Activated CD4-positive, alpha-beta T cell treated with anti-CD3 and anti-CD28 coated beads, Interleukin-2, amount 10 ng/mL, durations not matched to agents 24 days and 14 days (primary cell): ENCODE measurements around the gene SIM1. TPM values are rescaled to one million over a fixed set of nuclear protein-coding genes. Genes with fewer than 3 reads are reported as not detected.

Source experiments
- DNase-seq: peaks from one replicate; pipeline ENCODE4 v3.0.0; 2022
- H3K27ac Mint-ChIP-seq: one replicate; pipeline ENCODE4 v1.8.0; 2022; ENCODE audit warnings: mild to moderate bottlenecking, mixed read lengths
- H3K27me3 Mint-ChIP-seq: one replicate; pipeline ENCODE4 v1.8.0; 2022; ENCODE audit warnings: mixed read lengths
- H3K36me3 Mint-ChIP-seq: one replicate; pipeline ENCODE4 v1.8.0; 2022; ENCODE audit warnings: low read depth, mild to moderate bottlenecking, mixed read lengths
- H3K4me1 Mint-ChIP-seq: one replicate; pipeline ENCODE4 v1.8.0; 2021; ENCODE audit warnings: mixed read lengths
- H3K4me3 Mint-ChIP-seq: one replicate; pipeline ENCODE4 v1.8.0; 2022; ENCODE audit warnings: mild to moderate bottlenecking, moderate library complexity, mixed read lengths
- H3K9me3 Mint-ChIP-seq: one replicate; pipeline ENCODE4 v1.8.0; 2021; ENCODE audit warnings: mixed read lengths
- intact Hi-C: fragments of 100-400 bp; cut with micrococcal nuclease; formaldehyde crosslinking; loops from one replicate; pipeline ENCODE4 v1.15.1; 2023
- total RNA-seq: library from RNA; stranded (reverse); gene quantifications from 2 replicates; pipeline ENCODE4 v1.2.3, GENCODE V29; 2022

SIM1 gene
- total RNA-seq, 1 donor from 2014 or later = not detected

GRCh38 chr6:100457311-100457990 lies 7.3 kb downstream of the SIM1 start:
- Mint-ChIP-seq H3K27me3 (peaks cover 70% of the 10 kb centered on the region), H3K4me3 (no peak overlapping the region), H3K9me3 (peaks cover 17% of the 10 kb centered on the region), H3K27ac (no peak overlapping the region), H3K36me3 (peaks cover 10% of the 10 kb centered on the region), H3K4me1 (peaks cover 11% of the 10 kb centered on the region)
- no peak for DNase-seq
- intact Hi-C loops = loop anchor here (2.0 kb wide), 1 partner anchor 945 kb away; no protein-coding TSS in a partner anchor

DNA sequence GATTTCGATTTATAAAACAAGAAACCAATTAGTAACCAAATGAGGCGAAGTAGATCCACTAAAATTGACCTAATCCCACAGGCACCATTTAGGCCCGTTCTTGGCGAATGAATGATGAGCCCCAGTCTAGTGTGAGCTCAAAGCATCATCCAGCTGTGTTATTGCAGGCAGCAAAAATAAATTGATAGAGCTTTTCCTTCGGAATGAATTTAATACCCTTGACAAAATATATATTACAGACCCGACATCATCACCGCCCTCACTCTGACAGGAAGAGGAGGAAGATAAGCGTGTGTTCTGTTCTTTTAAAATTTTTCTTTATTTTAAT lies 7.8 kb downstream of the SIM1 start:
- Mint-ChIP-seq H3K4me1 (peaks cover 9% of the 10 kb centered on the region), H3K27ac (no peak overlapping the region), H3K36me3 (peaks cover 10% of the 10 kb centered on the region), H3K4me3 (no peak overlapping the region), H3K27me3 (peaks cover 64% of the 10 kb centered on the region), H3K9me3 (peaks cover 17% of the 10 kb centered on the region)
- intact Hi-C loops = loop anchor here (1.0 to 2.0 kb wide), 2 partner anchors 9 to 946 kb away; no protein-coding TSS in a partner anchor
- DNase-seq = no peak

DNA sequence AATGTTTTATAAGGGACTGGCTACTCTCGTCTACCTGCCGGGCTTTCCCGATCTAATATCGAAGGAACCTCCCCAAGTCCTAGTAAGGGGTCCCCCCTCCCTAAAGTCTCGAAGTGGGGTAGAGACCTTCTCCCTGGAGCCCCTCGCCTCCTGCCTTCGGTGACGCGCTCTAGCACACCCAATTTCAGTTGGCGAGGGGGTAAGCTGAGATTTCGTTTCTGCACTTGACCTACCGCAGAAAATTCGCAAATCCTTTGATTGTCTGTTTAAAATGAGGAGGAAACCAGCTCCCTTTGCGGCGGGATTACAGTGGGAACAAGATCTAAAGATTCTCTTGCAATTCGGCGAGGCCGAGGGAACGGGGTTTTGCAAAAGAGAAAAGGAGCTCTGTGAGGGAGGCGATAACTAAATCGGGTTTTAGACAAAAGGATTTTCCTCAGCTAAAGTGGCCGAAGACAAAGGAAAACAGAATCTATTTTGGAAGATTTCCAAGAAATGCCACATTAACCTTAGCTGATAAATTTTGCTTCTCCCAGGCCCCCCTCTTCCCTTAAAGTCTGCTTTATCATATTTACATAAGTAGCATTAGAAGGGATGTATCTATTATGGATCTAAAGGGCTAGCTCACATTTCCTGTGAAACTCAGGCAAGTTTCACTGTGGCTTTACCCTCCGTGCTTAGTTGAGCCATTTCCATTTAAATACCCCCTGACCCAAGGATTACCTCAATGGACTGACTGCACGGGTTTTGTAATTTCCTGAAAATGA lies 8.4 kb downstream of the SIM1 start:
- peaks cover 4% of the 10 kb centered on the region for H3K4me1 Mint-ChIP-seq
- intact Hi-C loops = loop anchor here (1.0 to 2.0 kb wide), 2 partner anchors 8 to 946 kb away; no protein-coding TSS in a partner anchor
- H3K9me3 Mint-ChIP-seq = peaks cover 17% of the 10 kb centered on the region
- peak overlapping the region; percentile 35 for H3K27ac Mint-ChIP-seq
- H3K27me3 Mint-ChIP-seq = peaks cover 60% of the 10 kb centered on the region
- H3K4me3 Mint-ChIP-seq = no peak overlapping the region
- DNase-seq = no peak
- peaks cover 10% of the 10 kb centered on the region for H3K36me3 Mint-ChIP-seq

- peak overlapping the region; percentile 54 for H3K27ac Mint-ChIP-seq
- H3K4me3 Mint-ChIP-seq = no peak overlapping the region
- no peak for DNase-seq
- H3K4me1 Mint-ChIP-seq = peaks cover 4% of the 10 kb centered on the region
- intact Hi-C loops = loop anchor here (1.0 to 2.0 kb wide), 3 partner anchors 7 to 947 kb away; no protein-coding TSS in a partner anchor
- H3K9me3 Mint-ChIP-seq = peaks cover 17% of the 10 kb centered on the region
- peaks cover 7% of the 10 kb centered on the region for H3K36me3 Mint-ChIP-seq
- peaks cover 54% of the 10 kb centered on the region for H3K27me3 Mint-ChIP-seq
Measured at GRCh38 chr6:100455230-100456124, 9.2 kb downstream of the SIM1 start.

DNA sequence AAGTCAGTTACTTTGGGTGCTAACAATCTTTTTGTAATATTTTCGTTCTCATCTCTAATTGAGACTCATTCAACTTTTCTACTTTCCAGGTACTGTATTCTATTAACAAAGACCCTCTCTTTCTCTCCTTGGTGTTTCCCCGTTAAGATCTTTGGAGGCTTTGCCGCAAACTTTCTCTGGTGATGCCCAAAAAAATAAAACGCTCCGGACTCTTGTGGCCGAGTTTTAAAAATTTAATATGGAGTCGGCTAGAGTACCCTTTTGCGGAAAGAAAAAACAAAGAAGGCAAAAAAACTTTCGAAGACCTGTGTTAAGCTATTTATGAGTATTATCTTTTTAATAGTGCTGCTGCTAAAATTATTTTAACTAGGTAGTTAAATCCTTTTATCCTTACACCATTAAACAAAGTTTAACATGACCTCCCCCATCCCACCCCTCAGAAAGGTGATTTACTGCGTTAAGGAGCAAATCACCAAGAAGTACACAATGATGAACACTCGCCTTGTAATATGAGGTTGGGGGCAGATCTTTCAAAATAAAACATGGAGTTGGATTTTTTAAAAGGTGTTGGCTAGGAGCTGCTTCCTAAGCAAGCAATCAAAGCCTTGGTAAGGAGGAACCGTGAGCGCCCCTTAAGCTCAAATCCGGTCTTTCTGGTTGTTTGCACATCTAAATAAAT lies 10.0 kb downstream of the SIM1 start:
- H3K4me1 Mint-ChIP-seq = peaks cover 4% of the 10 kb centered on the region
- no peak for DNase-seq
- H3K9me3 Mint-ChIP-seq = peaks cover 17% of the 10 kb centered on the region
- intact Hi-C loops = loop anchor here (1.0 kb wide), 1 partner anchor 14 kb away; no protein-coding TSS in a partner anchor
- H3K4me3 Mint-ChIP-seq = no peak overlapping the region
- H3K27me3 Mint-ChIP-seq = peaks cover 48% of the 10 kb centered on the region
- H3K36me3 Mint-ChIP-seq = peaks cover 7% of the 10 kb centered on the region
- H3K27ac Mint-ChIP-seq = peak overlapping the region; percentile 54

DNA sequence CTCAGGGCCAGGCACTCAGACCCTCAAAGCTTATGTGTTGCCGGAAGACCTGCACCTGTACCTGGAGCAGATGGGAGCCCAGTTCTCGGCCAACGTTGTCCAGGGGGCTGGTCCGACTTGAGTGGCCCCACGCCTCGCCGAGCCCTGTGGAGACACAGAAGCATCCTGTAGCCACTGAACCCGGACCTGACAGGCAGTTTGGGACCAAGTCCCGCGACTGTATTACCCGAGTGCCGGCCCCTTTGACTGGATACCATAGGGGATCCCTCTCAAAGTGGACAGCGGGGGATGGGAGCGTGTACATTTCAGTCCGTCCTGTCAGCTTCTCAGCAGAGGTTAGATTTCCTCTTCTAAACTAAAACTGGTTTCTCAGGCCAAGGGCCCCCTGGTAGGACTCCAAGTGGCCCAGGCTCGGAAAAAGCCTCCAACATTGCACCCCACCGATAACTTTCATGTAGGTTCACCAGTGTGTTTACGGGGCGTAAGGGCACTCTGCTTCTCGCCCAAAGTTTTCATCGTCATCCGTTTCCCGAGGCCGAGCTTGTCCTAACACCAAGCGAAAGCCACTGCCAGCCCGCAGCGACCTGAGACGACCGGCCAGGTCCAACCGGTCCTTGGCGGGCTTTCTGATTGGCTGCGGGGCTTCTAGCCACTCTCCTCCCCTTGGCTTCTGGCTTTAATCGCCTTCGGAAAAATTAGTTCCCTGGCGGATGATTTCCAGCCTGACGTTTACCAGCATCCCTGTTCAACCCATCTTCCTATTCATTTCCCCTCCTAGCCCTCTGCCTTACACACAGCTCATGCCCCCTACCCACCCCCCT lies 10.8 kb downstream of the SIM1 start:
- peaks cover 16% of the 10 kb centered on the region for H3K9me3 Mint-ChIP-seq
- H3K27ac Mint-ChIP-seq = no peak overlapping the region
- no peak overlapping the region for H3K4me3 Mint-ChIP-seq
- peaks cover 5% of the 10 kb centered on the region for H3K36me3 Mint-ChIP-seq
- peaks cover 47% of the 10 kb centered on the region for H3K27me3 Mint-ChIP-seq
- H3K4me1 Mint-ChIP-seq = peaks cover 6% of the 10 kb centered on the region
- intact Hi-C loops = no loop called here
- DNase-seq = no peak

DNA sequence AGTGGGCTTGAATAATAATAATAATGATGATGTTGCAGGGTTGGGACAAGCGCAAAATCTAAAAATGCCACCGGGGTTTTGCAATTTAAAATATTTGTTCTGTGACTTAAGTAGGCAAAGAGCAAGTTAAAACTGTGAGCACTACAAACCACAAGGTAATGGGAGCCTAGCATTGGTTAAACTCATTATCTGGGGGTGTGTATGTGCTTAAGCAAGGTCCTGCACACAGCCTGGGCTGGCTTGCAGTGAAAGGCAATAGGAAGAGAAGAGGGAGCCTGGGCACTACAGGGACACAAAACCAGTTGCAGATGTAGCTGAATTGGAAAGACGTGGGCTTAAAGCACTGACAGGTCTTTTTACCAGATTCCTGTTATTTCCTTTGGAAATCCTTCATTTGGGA lies 11.7 kb downstream of the SIM1 start:
- H3K4me3 Mint-ChIP-seq = no peak overlapping the region
- peaks cover 5% of the 10 kb centered on the region for H3K36me3 Mint-ChIP-seq
- intact Hi-C loops = no loop called here
- DNase-seq = no peak
- peaks cover 46% of the 10 kb centered on the region for H3K27me3 Mint-ChIP-seq
- H3K4me1 Mint-ChIP-seq = peaks cover 6% of the 10 kb centered on the region
- H3K9me3 Mint-ChIP-seq = peaks cover 20% of the 10 kb centered on the region
- no peak overlapping the region for H3K27ac Mint-ChIP-seq

DNA sequence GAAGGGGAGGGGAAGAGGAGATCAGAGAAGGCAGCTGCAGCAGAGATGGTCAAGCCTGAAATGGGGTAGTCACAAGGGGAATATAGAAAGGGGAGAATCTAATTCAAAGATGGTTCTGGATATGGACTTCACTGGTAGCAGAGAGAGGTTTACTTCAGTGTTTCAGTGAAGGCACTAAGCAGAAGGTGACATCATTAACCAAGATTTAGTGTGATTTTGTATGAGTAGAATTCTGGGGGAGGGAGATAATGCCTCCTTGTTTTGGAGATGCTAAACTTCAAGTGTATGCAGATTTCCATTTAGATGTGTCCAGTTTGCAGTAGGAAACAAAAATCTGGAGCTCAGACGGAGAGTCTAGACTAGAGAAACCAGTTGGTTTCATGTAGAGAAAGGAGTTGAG lies 13.1 kb downstream of the SIM1 start:
- intact Hi-C loops = no loop called here
- Mint-ChIP-seq H3K4me3 (no peak overlapping the region), H3K9me3 (peaks cover 18% of the 10 kb centered on the region), H3K4me1 (peaks cover 9% of the 10 kb centered on the region), H3K27me3 (peaks cover 46% of the 10 kb centered on the region), H3K36me3 (peaks cover 9% of the 10 kb centered on the region), H3K27ac (no peak overlapping the region)
- no peak for DNase-seq

- DNase-seq = no peak
- Mint-ChIP-seq H3K36me3 (peaks cover 5% of the 10 kb centered on the region), H3K9me3 (peaks cover 13% of the 10 kb centered on the region), H3K4me3 (no peak overlapping the region), H3K27me3 (peaks cover 46% of the 10 kb centered on the region), H3K4me1 (peaks cover 8% of the 10 kb centered on the region), H3K27ac (peak overlapping the region; percentile 41)
- intact Hi-C loops = no loop called here
Measured at GRCh38 chr6:100449239-100449691, 15.5 kb downstream of the SIM1 start.

GRCh38 chr6:100447900-100448748 lies 16.6 kb downstream of the SIM1 start:
- Mint-ChIP-seq H3K27ac (peak overlapping the region; percentile 21), H3K27me3 (peaks cover 54% of the 10 kb centered on the region), H3K9me3 (peaks cover 13% of the 10 kb centered on the region), H3K4me1 (peaks cover 7% of the 10 kb centered on the region), H3K36me3 (peaks cover 5% of the 10 kb centered on the region), H3K4me3 (no peak overlapping the region)
- no peak for DNase-seq
- intact Hi-C loops = loop anchor here (1.0 to 2.0 kb wide), 2 partner anchors 8 to 19 kb away; no protein-coding TSS in a partner anchor

DNA sequence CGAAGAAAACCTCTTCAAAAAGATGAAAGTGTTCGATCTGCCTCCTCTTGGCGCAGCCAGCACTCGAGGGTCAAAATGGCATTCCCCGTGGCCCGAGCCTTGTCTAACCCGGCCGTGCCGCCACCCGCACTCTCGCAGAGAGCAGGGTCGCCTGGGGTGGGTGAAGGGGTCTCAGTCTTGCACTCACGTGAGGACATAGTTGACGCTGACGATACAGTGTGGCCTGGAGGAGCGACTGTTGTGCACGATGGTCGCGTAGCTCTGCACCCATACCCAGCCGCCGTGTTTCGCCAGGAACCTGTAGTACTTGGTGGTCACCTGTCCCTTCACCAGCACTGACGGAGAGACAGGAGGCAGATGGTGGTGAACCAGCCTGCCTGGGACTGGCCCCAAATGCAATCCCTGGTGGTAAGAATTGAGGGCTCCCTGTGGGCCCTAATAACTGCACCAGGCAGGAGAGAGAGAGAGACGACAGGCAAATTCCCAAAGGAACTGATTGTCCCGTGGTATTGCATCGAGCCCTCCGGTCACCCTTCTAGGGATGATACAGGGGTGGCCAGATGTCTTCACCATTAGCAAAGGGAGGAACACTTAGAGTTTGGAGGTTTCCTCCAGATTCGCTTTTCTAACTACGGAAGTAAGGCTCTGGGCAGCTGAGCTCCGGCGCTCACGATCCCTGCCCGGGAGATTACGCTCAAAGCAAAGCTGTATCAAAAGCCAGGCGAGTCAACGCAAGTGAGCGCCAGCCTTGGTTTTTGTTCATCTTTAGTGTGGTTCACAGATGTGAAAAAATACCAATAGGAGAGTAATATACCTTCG lies 17.4 kb downstream of the SIM1 start:
- no peak overlapping the region for H3K4me3 Mint-ChIP-seq
- intact Hi-C loops = loop anchor here (2.0 kb wide), 1 partner anchor 20 kb away; no protein-coding TSS in a partner anchor
- H3K27me3 Mint-ChIP-seq = peaks cover 57% of the 10 kb centered on the region
- DNase-seq = no peak
- H3K4me1 Mint-ChIP-seq = peaks cover 7% of the 10 kb centered on the region
- peaks cover 13% of the 10 kb centered on the region for H3K9me3 Mint-ChIP-seq
- peaks cover 5% of the 10 kb centered on the region for H3K36me3 Mint-ChIP-seq
- H3K27ac Mint-ChIP-seq = peak overlapping the region; percentile 59
